Measurements from ENCODE around the gene MDFI.

GRCh38 chr6:41633056-41633634 is 5.1 kb upstream of the MDFI start:
- TF ChIP-seq CTCF (IDR thresholded peaks at IDR 0.05) (no peak), POLR2A (IDR thresholded peaks at IDR 0.05) (no peak)
